ENCODE data around the gene IL15RA.
"Not testable (repeated sequence)": the region's sequence is repeated elsewhere in the genome, so short reads cannot be mapped to it uniquely, and the experiment has no call there.

The IL15RA gene

GRCh38 chr10:5948208-5948585 is 29.1 kb downstream of the IL15RA start:
- Histone ChIP-seq H3K27ac (ENCODE audit: low read depth, low read length) (no peak overlapping the region), H3K36me3 (ENCODE audit: control insufficient read depth, low read length) (no peaks in the 10 kb centered on the region), H3K79me2 (ENCODE audit: control insufficient read depth, low read length) (no peaks in the 10 kb centered on the region), H4K20me1 (ENCODE audit: control insufficient read depth, insufficient read depth, low read depth, low read length) (no peaks in the 10 kb centered on the region), H3K27me3 (ENCODE audit: control insufficient read depth, low read length) (0 out of 2 replicates have a peak, but pooled peaks cover 6% of the 10 kb centered on the region), H3K9me2 (replicated peaks; ENCODE audit: control insufficient read depth, low read length) (no peaks in the 10 kb centered on the region), H3K4me2 (ENCODE audit: low read length) (no peak overlapping the region), H3K4me3 (ENCODE audit: low read length) (no peak overlapping the region), H3F3A (ENCODE audit: control insufficient read depth, insufficient read depth) (no peaks in the 10 kb centered on the region), H3K9me3 (ENCODE audit: control insufficient read depth, insufficient read depth, low read length) (no peaks in the 10 kb centered on the region), H3K4me1 (ENCODE audit: control insufficient read depth, low read length) (no peaks in the 10 kb centered on the region)
- TF ChIP-seq CTCF (IDR thresholded peaks at IDR 0.05; ENCODE audit: low read depth, low read length, poor library complexity, severe bottlenecking) (no peak), EZH2phosphoT487 (IDR thresholded peaks at IDR 0.05; ENCODE audit: borderline replicate concordance, low read length) (no peak)

- TF ChIP-seq EZH2phosphoT487 (IDR thresholded peaks at IDR 0.05; ENCODE audit: borderline replicate concordance, low read length) (no peak), CTCF (IDR thresholded peaks at IDR 0.05; ENCODE audit: low read depth, low read length, poor library complexity, severe bottlenecking) (no peak)
- Histone ChIP-seq H3K9me3 (ENCODE audit: control insufficient read depth, insufficient read depth, low read length) (no peaks in the 10 kb centered on the region), H3K79me2 (ENCODE audit: control insufficient read depth, low read length) (no peaks in the 10 kb centered on the region), H3K36me3 (ENCODE audit: control insufficient read depth, low read length) (no peaks in the 10 kb centered on the region), H3K4me1 (ENCODE audit: control insufficient read depth, low read length) (no peaks in the 10 kb centered on the region), H3K27ac (ENCODE audit: low read depth, low read length) (no peak overlapping the region), H3K4me2 (ENCODE audit: low read length) (no peak overlapping the region), H3K27me3 (ENCODE audit: control insufficient read depth, low read length) (0 out of 2 replicates have a peak, but pooled peaks cover 6% of the 10 kb centered on the region), H3K9me2 (replicated peaks; ENCODE audit: control insufficient read depth, low read length) (no peaks in the 10 kb centered on the region), H3F3A (ENCODE audit: control insufficient read depth, insufficient read depth) (no peaks in the 10 kb centered on the region), H3K4me3 (ENCODE audit: low read length) (no peak overlapping the region), H4K20me1 (ENCODE audit: control insufficient read depth, insufficient read depth, low read depth, low read length) (no peaks in the 10 kb centered on the region)
Observed at GRCh38 chr10:5947471-5948207, 29.7 kb downstream of the IL15RA start.

GRCh38 chr10:5946786-5947185 is 30.6 kb downstream of the IL15RA start:
- H3K4me3 ChIP-seq (ENCODE audit: low read length), result no peak overlapping the region
- H3F3A ChIP-seq (ENCODE audit: control insufficient read depth, insufficient read depth), result no peaks in the 10 kb centered on the region
- no peaks in the 10 kb centered on the region for H3K9me2 ChIP-seq (replicated peaks; ENCODE audit: control insufficient read depth, low read length)
- no peaks in the 10 kb centered on the region for H3K79me2 ChIP-seq (ENCODE audit: control insufficient read depth, low read length)
- no peaks in the 10 kb centered on the region for H3K36me3 ChIP-seq (ENCODE audit: control insufficient read depth, low read length)
- no peaks in the 10 kb centered on the region for H3K9me3 ChIP-seq (ENCODE audit: control insufficient read depth, insufficient read depth, low read length)
- no peak overlapping the region for H3K27ac ChIP-seq (ENCODE audit: low read depth, low read length)
- H4K20me1 ChIP-seq (ENCODE audit: control insufficient read depth, insufficient read depth, low read depth, low read length), result no peaks in the 10 kb centered on the region
- TF ChIP-seq CTCF (IDR thresholded peaks at IDR 0.05; ENCODE audit: low read depth, low read length, poor library complexity, severe bottlenecking) (no peak), EZH2phosphoT487 (IDR thresholded peaks at IDR 0.05; ENCODE audit: borderline replicate concordance, low read length) (no peak)
- no peak overlapping the region for H3K4me2 ChIP-seq (ENCODE audit: low read length)
- no peaks in the 10 kb centered on the region for H3K4me1 ChIP-seq (ENCODE audit: control insufficient read depth, low read length)
- 0 out of 2 replicates have a peak, but pooled peaks cover 6% of the 10 kb centered on the region for H3K27me3 ChIP-seq (ENCODE audit: control insufficient read depth, low read length)

- not testable (repeated sequence) for H3K27ac ChIP-seq (ENCODE audit: low read depth, low read length); H3K4me2 ChIP-seq (ENCODE audit: low read length); H3K4me3 ChIP-seq (ENCODE audit: low read length); H3K36me3 ChIP-seq (ENCODE audit: control insufficient read depth, low read length); H3K4me1 ChIP-seq (ENCODE audit: control insufficient read depth, low read length); H3K27me3 ChIP-seq (ENCODE audit: control insufficient read depth, low read length); H3K79me2 ChIP-seq (ENCODE audit: control insufficient read depth, low read length); H3F3A ChIP-seq (ENCODE audit: control insufficient read depth, insufficient read depth); H4K20me1 ChIP-seq (ENCODE audit: control insufficient read depth, insufficient read depth, low read depth, low read length); H3K9me3 ChIP-seq (ENCODE audit: control insufficient read depth, insufficient read depth, low read length); H3K9me2 ChIP-seq (replicated peaks; ENCODE audit: control insufficient read depth, low read length)
Observed at GRCh38 chr10:5946419-5946775, 30.9 kb downstream of the IL15RA start.

Measured in DOHH2 (cell line).